T-helper 2 cell treated with Interferon-gamma antibody and Interleukin-4, amounts not matched to agents 5 μg/mL and 100 μg/mL, for 36 hours (primary cell): ENCODE results near the gene PCMTD2.
"Not testable (repeated sequence)": the region's sequence is repeated elsewhere in the genome, so short reads cannot be mapped to it uniquely, and the experiment has no call there.

ENCODE experiments used
- DNase-seq: peaks from one replicate; pipeline ENCODE4 v3.0.0; 2021; ENCODE audit warnings: low spot score
- H3K27ac Mint-ChIP-seq: one replicate; pipeline ENCODE4 v1.8.0; 2021; ENCODE audit warnings: mild to moderate bottlenecking, mixed read lengths
- H3K27me3 Mint-ChIP-seq: one replicate; pipeline ENCODE4 v1.8.0; 2021; ENCODE audit warnings: low read depth, mixed read lengths
- H3K36me3 Mint-ChIP-seq: one replicate; pipeline ENCODE4 v1.8.0; 2021; ENCODE audit warnings: low read depth, mixed read lengths
- H3K4me1 Mint-ChIP-seq: one replicate; pipeline ENCODE4 v1.8.0; 2021; ENCODE audit warnings: low read depth, mixed read lengths
- H3K4me3 Mint-ChIP-seq: one replicate; pipeline ENCODE4 v1.8.0; 2022; ENCODE audit warnings: mild to moderate bottlenecking, moderate library complexity, mixed read lengths
- H3K9me3 Mint-ChIP-seq: one replicate; pipeline ENCODE4 v1.8.0; 2021; ENCODE audit warnings: mixed read lengths

PCMTD2 gene

GRCh38 chr20:64313761-64314160 is 58.2 kb downstream of the PCMTD2 start:
- not testable (repeated sequence) for H3K9me3 Mint-ChIP-seq, DNase-seq, H3K4me1 Mint-ChIP-seq, H3K4me3 Mint-ChIP-seq, H3K36me3 Mint-ChIP-seq, H3K27ac Mint-ChIP-seq
- peaks cover 19% of the 10 kb centered on the region for H3K27me3 Mint-ChIP-seq

- H3K27ac Mint-ChIP-seq, H3K4me3 Mint-ChIP-seq, H3K9me3 Mint-ChIP-seq, H3K36me3 Mint-ChIP-seq, H3K4me1 Mint-ChIP-seq, DNase-seq: not testable (repeated sequence)
- peaks cover 25% of the 10 kb centered on the region for H3K27me3 Mint-ChIP-seq
These were observed 59.8 kb downstream of the PCMTD2 start for GRCh38 chr20:64315381-64315780.

GRCh38 chr20:64315884-64316283 is 60.3 kb downstream of the PCMTD2 start:
- H3K9me3 Mint-ChIP-seq, DNase-seq, H3K27ac Mint-ChIP-seq, H3K4me3 Mint-ChIP-seq, H3K4me1 Mint-ChIP-seq, H3K36me3 Mint-ChIP-seq: not testable (repeated sequence)
- H3K27me3 Mint-ChIP-seq = peaks cover 25% of the 10 kb centered on the region

DNA sequence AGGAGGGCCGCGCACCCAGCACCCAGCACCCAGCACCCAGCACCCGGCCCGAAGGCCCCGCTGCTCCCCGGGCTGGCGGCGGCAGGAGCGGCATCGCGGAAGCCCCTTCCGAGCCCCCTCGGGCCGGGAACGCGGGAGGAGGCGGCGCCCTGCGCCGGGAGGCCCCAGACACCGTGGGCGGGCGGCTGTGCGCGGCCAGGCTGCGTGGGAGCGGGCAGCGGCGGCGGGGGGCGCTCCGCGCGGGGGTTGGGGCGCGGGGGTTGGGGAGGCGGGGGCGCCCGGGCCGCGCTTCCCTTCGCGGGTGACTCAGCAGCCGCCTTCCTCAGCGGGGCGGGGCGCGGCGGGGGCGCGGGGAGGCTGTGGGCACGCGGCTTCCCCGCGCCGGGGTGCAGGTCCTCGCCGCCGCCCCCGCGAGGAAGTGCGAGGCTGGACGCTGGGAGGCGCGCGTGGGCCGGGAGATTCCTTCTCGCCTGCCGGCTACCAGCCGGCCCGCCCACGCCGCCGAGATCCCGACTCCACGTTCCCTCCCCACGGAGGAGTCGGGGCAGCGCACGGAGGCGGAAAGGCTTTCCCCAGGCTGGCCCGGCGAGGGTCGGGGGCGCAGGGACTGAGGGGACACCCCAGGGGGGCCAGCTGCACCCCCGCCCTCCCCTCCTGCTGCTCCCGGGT is 61.0 kb downstream of the PCMTD2 start:
- not testable (repeated sequence) for H3K4me3 Mint-ChIP-seq, H3K4me1 Mint-ChIP-seq, H3K9me3 Mint-ChIP-seq, H3K36me3 Mint-ChIP-seq, H3K27ac Mint-ChIP-seq
- peaks cover 25% of the 10 kb centered on the region for H3K27me3 Mint-ChIP-seq
- DNase-seq = peak; percentile 19

- not testable (repeated sequence) for H3K4me3 Mint-ChIP-seq, DNase-seq
- H3K27me3 Mint-ChIP-seq = peaks cover 25% of the 10 kb centered on the region
These were observed 61.8 kb downstream of the PCMTD2 start for GRCh38 chr20:64317331-64317730.

DNA sequence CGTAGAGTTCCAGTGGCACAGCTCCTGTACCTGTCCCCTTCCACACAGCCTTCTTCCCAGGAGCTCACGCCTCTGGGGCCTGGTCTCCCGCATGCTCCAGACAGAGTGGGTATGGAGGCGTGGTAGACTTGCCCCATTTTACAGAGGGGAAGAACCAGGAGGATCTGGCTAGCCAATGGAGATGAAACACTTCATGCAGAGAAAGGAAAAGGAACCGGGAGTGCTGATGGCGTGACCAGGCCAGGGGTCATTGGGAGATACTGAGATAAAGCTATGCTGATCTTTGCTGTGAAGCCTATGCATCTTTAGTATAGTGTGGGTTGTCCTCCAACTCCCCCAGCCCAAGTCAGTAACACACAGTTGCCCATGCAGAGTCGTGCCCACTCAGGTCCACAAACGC is 62.5 kb downstream of the PCMTD2 start:
- not testable (repeated sequence) for H3K4me1 Mint-ChIP-seq, DNase-seq, H3K36me3 Mint-ChIP-seq, H3K4me3 Mint-ChIP-seq, H3K9me3 Mint-ChIP-seq, H3K27ac Mint-ChIP-seq
- peaks cover 25% of the 10 kb centered on the region for H3K27me3 Mint-ChIP-seq

More at GRCh38 chr20:64317331-64317730, 61.8 kb downstream of the PCMTD2 start:
- H3K27ac Mint-ChIP-seq, H3K9me3 Mint-ChIP-seq, H3K4me1 Mint-ChIP-seq, H3K36me3 Mint-ChIP-seq: not testable (repeated sequence)

- not testable (repeated sequence) for DNase-seq, H3K27ac Mint-ChIP-seq, H3K4me1 Mint-ChIP-seq, H3K4me3 Mint-ChIP-seq, H3K9me3 Mint-ChIP-seq, H3K36me3 Mint-ChIP-seq
- peaks cover 16% of the 10 kb centered on the region for H3K27me3 Mint-ChIP-seq
These were observed 66.7 kb downstream of the PCMTD2 start for GRCh38 chr20:64322031-64322789.
